ENCODE results near the gene STK40.
A peak's percentile ranks its signal among the peaks of the same experiment; 100 is the strongest.

STK40 gene

GRCh38 chr1:36369061-36369861, 16.5 kb downstream of the STK40 start:
- peak; percentile 76 to 85 for DNase-seq

DNA sequence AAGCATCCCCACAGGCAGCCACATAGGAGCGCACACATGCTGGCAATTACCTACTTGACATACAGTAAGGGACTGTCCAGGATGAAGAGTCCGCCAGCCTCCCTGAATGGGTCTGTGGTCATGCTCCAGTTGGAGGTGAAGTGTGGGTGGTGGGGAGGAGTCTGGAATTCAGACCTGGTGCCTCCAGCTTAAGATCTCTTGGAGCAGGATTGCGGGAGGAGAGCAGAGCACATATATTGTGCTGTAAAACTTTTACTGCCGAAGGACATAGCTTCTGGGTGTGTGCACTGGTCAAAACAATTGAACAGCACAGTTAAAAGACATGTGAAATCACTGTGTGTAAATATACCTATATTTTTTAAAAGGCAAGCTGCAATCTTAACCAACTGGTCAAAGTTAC, 17.9 kb downstream of the STK40 start:
- DNase-seq = no peak

DNA sequence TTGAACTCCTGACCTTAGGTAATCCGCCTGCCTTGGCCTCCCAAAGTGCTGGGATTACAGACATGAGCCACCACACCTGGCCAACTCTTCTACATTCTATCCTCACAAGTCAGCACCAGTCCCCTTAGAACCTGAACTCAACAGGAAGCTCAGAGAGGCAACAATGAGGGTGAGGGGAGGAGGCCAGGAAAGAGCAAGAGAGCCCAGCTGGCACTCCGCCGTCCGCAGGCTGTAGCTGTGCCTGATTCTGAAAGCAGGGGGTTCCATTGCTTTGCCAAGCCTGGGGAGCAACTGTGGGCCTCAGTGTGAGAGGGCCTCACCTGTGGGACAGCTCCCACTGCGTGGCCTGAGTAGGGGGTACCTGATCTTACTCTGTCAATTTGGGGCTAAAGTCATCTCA, 18.7 kb downstream of the STK40 start:
- DNase-seq = peak; percentile 9 to 56

GRCh38 chr1:36366091-36366661, 19.5 kb downstream of the STK40 start:
- DNase-seq = peak; percentile 69 to 70

GRCh38 chr1:36365381-36365780, 20.3 kb downstream of the STK40 start:
- no peak for DNase-seq

GRCh38 chr1:36359911-36360550, 25.7 kb downstream of the STK40 start:
- peak; percentile 43 to 45 for DNase-seq

DNA sequence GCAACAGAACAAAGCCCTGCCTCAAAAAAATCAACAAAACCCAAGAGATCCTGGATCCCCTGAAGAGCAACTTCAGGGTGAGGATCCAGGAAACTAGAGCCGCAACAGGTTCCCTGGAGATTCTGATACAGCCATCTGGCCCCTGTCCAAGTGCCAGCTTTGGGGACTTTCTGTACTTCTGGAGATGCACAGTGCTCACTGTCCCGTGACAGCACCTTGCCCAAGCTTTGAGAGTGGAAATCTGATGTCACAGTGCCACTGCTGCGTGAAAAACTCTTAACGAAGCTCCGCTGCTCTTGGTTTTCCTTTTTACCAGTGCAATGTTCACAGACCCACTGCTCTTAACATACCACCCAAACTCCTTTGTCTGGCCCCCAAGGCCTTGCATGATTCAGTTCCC, 26.3 kb downstream of the STK40 start:
- DNase-seq = no peak

- no peak for DNase-seq
Observed at GRCh38 chr1:36358514-36359084, 27.1 kb downstream of the STK40 start.

GRCh38 chr1:36355811-36356210, 29.9 kb downstream of the STK40 start:
- no peak for DNase-seq

- no peak for DNase-seq
Observed at GRCh38 chr1:36354486-36354885, 31.2 kb downstream of the STK40 start.

DNA sequence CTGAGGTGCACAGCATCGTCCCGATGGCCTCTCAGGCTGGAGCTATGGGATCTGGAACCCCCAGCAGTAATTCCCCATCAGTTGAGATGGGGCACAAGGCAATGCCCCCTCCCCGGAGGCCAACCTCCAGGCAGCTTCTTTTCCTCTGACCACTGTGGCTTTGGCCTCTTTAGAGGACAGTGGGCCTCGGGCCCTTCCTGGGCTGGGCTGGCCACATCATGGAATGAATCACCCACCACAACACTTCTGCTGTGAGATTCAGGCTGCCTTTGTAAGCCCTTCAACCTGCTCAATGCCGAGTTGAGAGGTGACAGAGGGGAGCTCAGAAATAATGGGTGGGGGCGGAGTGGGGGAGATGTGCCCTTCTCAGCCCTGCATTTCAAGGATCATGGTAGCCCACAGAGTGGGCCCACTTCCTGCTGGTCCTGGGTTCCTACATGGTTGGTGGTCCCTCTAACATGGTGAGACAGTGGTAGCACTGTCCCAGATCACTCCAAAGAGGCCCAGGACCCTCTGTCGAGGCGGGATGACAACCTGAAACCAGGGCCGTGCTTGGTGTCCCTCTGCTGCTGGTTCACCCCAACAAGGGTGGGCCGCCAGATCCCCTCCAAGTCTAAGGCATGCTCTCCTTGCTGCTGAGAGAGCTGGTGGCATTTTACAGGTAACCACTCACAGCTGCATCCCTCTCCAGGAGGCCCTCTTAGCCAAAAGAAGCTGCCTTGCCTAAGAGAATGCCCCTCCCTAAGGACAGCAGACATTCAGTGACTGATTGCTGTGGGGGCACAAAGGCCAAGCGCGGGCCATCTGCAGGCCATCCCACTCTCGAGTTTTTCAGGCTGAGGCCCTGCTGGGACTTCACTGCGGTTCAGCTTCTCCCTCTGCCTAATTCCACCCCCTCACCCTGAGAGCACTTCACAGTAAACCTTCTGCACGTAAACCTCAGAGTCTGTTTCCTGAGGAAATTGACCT, 32.5 kb downstream of the STK40 start:
- DNase-seq = no peak

DNA sequence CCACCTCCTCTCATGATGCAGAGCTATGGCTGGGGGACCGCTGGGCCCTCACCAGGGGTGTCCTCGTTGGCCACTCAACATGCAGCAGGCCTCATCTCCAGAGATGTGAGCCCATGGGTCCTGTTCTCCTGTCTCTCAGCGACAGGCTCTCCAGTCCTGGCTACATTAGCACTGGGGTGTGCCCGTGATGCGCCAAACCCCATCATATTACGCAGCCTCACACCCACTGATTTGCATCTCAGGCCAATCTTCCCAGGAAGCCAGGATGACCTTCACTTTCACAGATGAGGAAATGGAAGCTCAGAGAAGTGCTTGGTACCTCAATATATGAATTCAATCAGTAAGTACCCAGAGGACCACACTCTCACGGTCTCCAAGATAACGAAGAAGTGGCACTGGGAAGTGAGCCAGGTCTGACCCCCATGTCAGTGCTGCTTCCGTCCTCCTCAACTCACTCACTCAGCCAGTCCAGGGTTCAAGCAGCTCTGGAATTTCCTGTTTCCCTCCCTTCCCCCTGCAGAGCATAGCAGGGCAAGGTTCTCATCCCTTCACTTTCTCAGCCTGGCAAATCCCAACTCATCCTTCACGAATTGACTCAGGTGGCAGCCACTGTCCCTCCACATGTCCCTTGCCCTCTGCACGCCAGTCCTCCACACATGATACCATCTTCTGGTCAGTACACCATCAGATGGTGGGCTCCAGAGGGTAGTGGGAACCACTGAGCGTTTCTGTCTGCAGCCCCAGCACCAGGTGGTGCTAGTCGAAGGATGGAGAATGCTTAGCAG, 33.4 kb downstream of the STK40 start:
- no peak for DNase-seq

- DNase-seq = no peak
Observed at GRCh38 chr1:36351227-36351977, 34.3 kb downstream of the STK40 start.

- DNase-seq = peak; percentile 42 to 56
Observed at GRCh38 chr1:36350659-36351226, 35.0 kb downstream of the STK40 start.

- no peak for DNase-seq
Observed at GRCh38 chr1:36349839-36350238, 35.9 kb downstream of the STK40 start.

- no peak for DNase-seq
Observed at GRCh38 chr1:36349241-36349671, 36.5 kb downstream of the STK40 start.

GRCh38 chr1:36346741-36347370, 38.9 kb downstream of the STK40 start:
- no peak for DNase-seq

GRCh38 chr1:36345353-36345752, 40.4 kb downstream of the STK40 start:
- no peak for DNase-seq

- no peak for DNase-seq
Observed at GRCh38 chr1:36344395-36344680, 41.4 kb downstream of the STK40 start.

Data from CD4-positive, alpha-beta T cell treated with Interferon alpha-2 for 1 hour (primary cell).